Epithelial cell of esophagus (primary cell): ENCODE data around the gene AHNAK.
A peak's percentile ranks its signal among the peaks of the same experiment; 100 is the strongest.
"Not testable (repeated sequence)": the region's sequence is repeated elsewhere in the genome, so short reads cannot be mapped to it uniquely, and the experiment has no call there.

Source experiments
- DNase-seq: peaks from one replicate; pipeline ENCODE4 v3.0.0; 2010; ENCODE audit warnings: low read depth
- H3K4me3 ChIP-seq: 2 replicates; pipeline ENCODE4 v1.5.1; 2011; ENCODE audit warnings: mild to moderate bottlenecking, low read length, control low read depth
- CTCF ChIP-seq: IDR thresholded peaks from 2 replicates; pipeline ENCODE4 v1.5.1; 2011; ENCODE audit warnings: low read depth, mild to moderate bottlenecking, low read length, control low read depth, inconsistent platforms; ENCODE audit not compliant: insufficient read depth; ENCODE audit errors: missing control alignments

The AHNAK gene

DNA sequence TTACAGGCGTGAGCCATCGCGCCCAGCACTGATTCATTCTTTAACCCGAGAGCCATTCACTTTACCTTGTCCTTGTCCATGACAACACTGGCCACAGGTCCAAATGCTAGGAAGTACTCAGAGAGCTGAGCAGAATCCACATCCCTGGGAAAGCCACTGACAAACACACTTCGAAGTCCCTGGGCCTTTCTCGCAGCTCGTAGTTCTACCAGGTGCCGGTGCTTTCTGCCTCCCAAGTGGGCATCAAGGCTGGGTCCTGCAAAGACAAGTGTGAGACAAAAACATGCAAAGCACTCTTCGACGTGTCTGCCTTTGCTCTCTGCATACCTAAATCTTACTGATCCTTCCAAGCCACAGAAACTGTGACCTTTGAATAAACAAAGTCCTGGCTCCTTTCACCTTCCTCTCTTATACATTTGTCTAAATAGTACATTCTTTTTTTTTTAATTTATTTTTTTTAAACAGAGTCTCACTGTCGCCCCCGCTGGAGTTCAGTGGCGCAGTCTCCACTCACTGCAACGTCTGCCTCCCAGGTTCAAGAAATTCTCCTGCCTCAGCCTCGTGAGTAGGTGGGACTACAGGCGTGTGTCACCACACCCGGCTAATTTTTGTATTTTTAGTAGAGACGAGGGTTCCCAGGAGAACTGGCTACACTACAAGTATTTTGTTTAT lies 42.5 kb upstream of the AHNAK start:
- no peak overlapping the region for H3K4me3 ChIP-seq
- no peak for DNase-seq
- peak; percentile 19 for TF ChIP-seq CTCF

GRCh38 chr11:62585356-62585755 lies 38.8 kb upstream of the AHNAK start:
- not testable (repeated sequence) for H3K4me3 ChIP-seq, DNase-seq

DNA sequence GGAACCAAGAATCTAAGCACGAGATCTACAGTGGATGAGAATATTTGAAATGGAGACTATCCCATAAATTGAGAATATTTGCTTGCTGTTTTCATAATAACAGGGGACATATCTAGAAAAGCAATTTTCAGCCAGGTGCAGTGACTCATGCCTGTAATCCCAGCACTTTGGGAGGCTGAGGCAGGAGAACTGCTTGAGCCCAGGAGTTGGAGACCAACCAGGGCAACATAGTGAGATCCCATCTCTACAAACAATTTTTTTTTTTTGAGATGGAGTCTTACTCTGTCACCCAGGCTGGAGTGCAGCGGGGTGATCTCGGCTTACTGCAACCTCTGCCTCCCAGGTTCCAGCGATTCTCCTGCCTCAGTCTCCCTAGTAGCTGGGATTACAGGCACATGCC lies 35.1 kb upstream of the AHNAK start:
- H3K4me3 ChIP-seq, DNase-seq: not testable (repeated sequence)

GRCh38 chr11:62580959-62581715 lies 34.5 kb upstream of the AHNAK start:
- no peak for DNase-seq
- no peak for TF ChIP-seq CTCF
- no peak overlapping the region for H3K4me3 ChIP-seq

DNA sequence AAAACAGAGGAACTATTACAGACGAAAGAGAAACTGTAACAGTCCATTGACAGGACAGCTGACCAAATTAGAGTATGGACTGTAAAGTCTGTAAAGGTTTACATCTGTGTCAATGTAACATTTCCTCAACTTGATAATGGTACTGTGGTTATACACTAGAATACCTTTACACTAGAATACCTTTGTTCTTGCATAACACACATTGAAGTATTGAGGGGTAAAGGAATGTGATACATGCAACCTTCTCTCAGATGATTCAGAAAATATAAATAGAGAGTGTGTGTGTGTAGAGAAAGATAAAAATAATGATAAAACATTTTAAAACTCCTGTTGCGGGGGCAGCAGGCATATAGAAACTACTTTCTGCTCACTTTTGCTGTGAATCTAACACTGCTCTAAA lies 32.6 kb upstream of the AHNAK start:
- TF ChIP-seq CTCF: no peak
- no peak for DNase-seq
- no peak overlapping the region for H3K4me3 ChIP-seq

DNA sequence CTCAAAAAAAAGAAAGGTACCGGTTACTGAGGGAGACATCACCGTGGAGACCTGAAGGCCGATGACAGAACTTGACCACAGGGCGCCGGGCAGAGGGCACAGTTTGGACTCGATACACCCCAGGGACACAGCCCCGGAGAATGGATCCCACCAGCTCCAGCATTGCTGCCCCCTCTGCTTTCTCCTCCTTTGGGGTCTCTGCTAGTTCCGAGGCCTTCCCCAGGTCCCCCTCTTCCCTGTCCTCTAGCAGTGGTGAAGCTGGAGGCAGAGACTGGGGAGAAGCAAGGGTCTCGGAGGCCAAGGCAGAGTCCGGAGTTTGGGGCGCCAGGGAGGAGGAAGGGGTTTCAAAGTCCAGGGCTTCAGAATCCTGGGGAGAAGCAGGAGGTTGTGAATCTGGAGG lies 31.9 kb upstream of the AHNAK start:
- no peak overlapping the region for H3K4me3 ChIP-seq
- TF ChIP-seq CTCF: no peak
- DNase-seq: no peak

GRCh38 chr11:62577046-62577714 lies 30.6 kb upstream of the AHNAK start:
- no peak for DNase-seq
- TF ChIP-seq CTCF: no peak
- no peak overlapping the region for H3K4me3 ChIP-seq
